H9 (cell line): Measurements from ENCODE around the gene TMEM59L. TPM values are rescaled to one million over a fixed set of nuclear protein-coding genes. Genes with fewer than 3 reads are reported as not detected.

ENCODE experiments used
- DNase-seq: peaks from one replicate; pipeline ENCODE4 v3.0.0-alpha.2; 2017
- H2AFZ ChIP-seq: one replicate; pipeline ENCODE4 v1.6.1; 2013; ENCODE audit warnings: mild to moderate bottlenecking, low read length, control low read depth, moderate library complexity
- H2AK5ac ChIP-seq: 2 replicates; pipeline ENCODE4 v1.6.1; 2013; ENCODE audit warnings: low read length, control low read depth, mixed read lengths; ENCODE audit not compliant: insufficient read length
- H2BK120ac ChIP-seq: one replicate; pipeline ENCODE4 v1.6.1; 2013; ENCODE audit warnings: low read depth, mild to moderate bottlenecking, low read length, control low read depth, inconsistent platforms; ENCODE audit not compliant: poor library complexity, severe bottlenecking
- H2BK12ac ChIP-seq: 2 replicates; pipeline ENCODE4 v1.6.1; 2013; ENCODE audit warnings: low read length, control low read depth, mixed read lengths, low read depth; ENCODE audit not compliant: insufficient read length
- H2BK15ac ChIP-seq: 2 replicates; pipeline ENCODE4 v1.6.1; 2013; ENCODE audit warnings: low read depth, low read length, control low read depth
- H2BK20ac ChIP-seq: one replicate; pipeline ENCODE4 v1.6.1; 2013; ENCODE audit warnings: low read depth, mild to moderate bottlenecking, low read length, control low read depth, inconsistent platforms; ENCODE audit not compliant: poor library complexity, severe bottlenecking
- H2BK5ac ChIP-seq: 2 replicates; pipeline ENCODE4 v1.6.1; 2013; ENCODE audit warnings: low read length, control low read depth, mixed read lengths; ENCODE audit not compliant: insufficient read length
- H3K14ac ChIP-seq: 2 replicates; pipeline ENCODE4 v1.6.1; 2013; ENCODE audit warnings: low read length, control low read depth; ENCODE audit not compliant: insufficient read depth
- H3K18ac ChIP-seq: 2 replicates; pipeline ENCODE4 v1.6.1; 2013; ENCODE audit warnings: low read depth, mild to moderate bottlenecking, mixed read lengths, low read length, control low read depth; ENCODE audit not compliant: insufficient read length
- H3K23ac ChIP-seq: 2 replicates; pipeline ENCODE4 v1.6.1; 2013; ENCODE audit warnings: low read length, control low read depth, mixed read lengths, low read depth; ENCODE audit not compliant: insufficient read length
- H3K23me2 ChIP-seq: 2 replicates; pipeline ENCODE4 v1.6.1; 2013; ENCODE audit warnings: low read depth, mild to moderate bottlenecking, mixed read lengths, low read length, control low read depth; ENCODE audit not compliant: insufficient read length, poor library complexity, severe bottlenecking
- H3K27ac ChIP-seq: 2 replicates; pipeline ENCODE4 v1.5.1; 2013; ENCODE audit warnings: low read length, control low read depth, mixed read lengths, low read depth; ENCODE audit not compliant: insufficient read length
- H3K27me3 ChIP-seq: 2 replicates; pipeline ENCODE4 v1.6.1; 2013; ENCODE audit warnings: low read length, control low read depth, inconsistent platforms; ENCODE audit not compliant: insufficient read depth
- H3K4ac ChIP-seq: 2 replicates; pipeline ENCODE4 v1.6.1; 2013; ENCODE audit warnings: low read depth, mild to moderate bottlenecking, control low read depth, inconsistent platforms, low read length, moderate library complexity
- H3K4me1 ChIP-seq: 2 replicates; pipeline ENCODE4 v1.6.1; 2013; ENCODE audit warnings: low read length, control low read depth, inconsistent platforms; ENCODE audit not compliant: insufficient read depth
- H3K4me2 ChIP-seq: 2 replicates; pipeline ENCODE4 v1.6.1; 2013; ENCODE audit warnings: low read length, control low read depth, mixed read lengths; ENCODE audit not compliant: insufficient read length, insufficient read depth
- H3K56ac ChIP-seq: 2 replicates; pipeline ENCODE4 v1.6.1; 2013; ENCODE audit warnings: low read depth, mild to moderate bottlenecking, mixed read lengths, low read length, control low read depth; ENCODE audit not compliant: insufficient read length
- H3K79me1 ChIP-seq: 2 replicates; pipeline ENCODE4 v1.6.1; 2013; ENCODE audit warnings: low read depth, mild to moderate bottlenecking, moderate library complexity, low read length, control low read depth, inconsistent platforms; ENCODE audit not compliant: insufficient read depth, poor library complexity, severe bottlenecking
- H3K79me2 ChIP-seq: 2 replicates; pipeline ENCODE4 v1.6.1; 2013; ENCODE audit warnings: low read length, control low read depth, inconsistent platforms; ENCODE audit not compliant: insufficient read depth
- H3K9ac ChIP-seq: 2 replicates; pipeline ENCODE4 v1.6.1; 2013; ENCODE audit warnings: low read length, control low read depth, mixed read lengths; ENCODE audit not compliant: insufficient read length; ENCODE audit errors: extremely low read depth
- H3K9me3 ChIP-seq: one replicate; pipeline ENCODE4 v1.6.1; 2013; ENCODE audit warnings: low read depth, low read length, inconsistent platforms; ENCODE audit not compliant: control insufficient read depth
- H3T11ph ChIP-seq: one replicate; pipeline ENCODE4 v1.6.1; 2013; ENCODE audit warnings: mild to moderate bottlenecking, low read length, control low read depth, inconsistent platforms
- H4K20me1 ChIP-seq: one replicate; pipeline ENCODE4 v1.6.1; 2013; ENCODE audit not compliant: control insufficient read depth, insufficient read length, insufficient read depth
- H4K5ac ChIP-seq: 2 replicates; pipeline ENCODE4 v1.6.1; 2013; ENCODE audit warnings: low read depth, mild to moderate bottlenecking, mixed read lengths, low read length, control low read depth; ENCODE audit not compliant: insufficient read length
- H4K8ac ChIP-seq: replicated peaks from 2 replicates; pipeline ENCODE4 v1.6.1; 2013; ENCODE audit warnings: low read length, control low read depth, mixed read lengths, low read depth; ENCODE audit not compliant: insufficient read length
- H4K91ac ChIP-seq: 2 replicates; pipeline ENCODE4 v1.6.1; 2013; ENCODE audit warnings: low read depth, mild to moderate bottlenecking, moderate library complexity, mixed read lengths, low read length, control low read depth; ENCODE audit not compliant: insufficient read length
- H3K27ac Mint-ChIP-seq, 3 experiments: 2 replicates in 2 of 3; 3 replicates in 1 of 3; pipeline ENCODE4 v1.8.0; 2020 to 2021; ENCODE audit warnings: mixed read lengths in 3 of 3, mild to moderate bottlenecking in 1 of 3, moderate library complexity in 1 of 3
- H3K27me3 Mint-ChIP-seq: 2 replicates; pipeline ENCODE4 v1.8.0; 2021; ENCODE audit warnings: low read depth, mild to moderate bottlenecking, moderate library complexity, mixed read lengths
- H3K36me3 Mint-ChIP-seq, 3 experiments: 2 replicates in 2 of 3; 3 replicates in 1 of 3; pipeline ENCODE4 v1.8.0; 2020 to 2021; ENCODE audit warnings: low read depth in 3 of 3, mixed read lengths in 3 of 3; ENCODE audit not compliant: insufficient read depth in 1 of 3
- H3K4me1 Mint-ChIP-seq, 2 experiments: 2 replicates each; pipeline ENCODE4 v1.8.0; 2020; ENCODE audit warnings: mixed read lengths in 2 of 2
- H3K4me3 Mint-ChIP-seq, 2 experiments: 2 replicates in 1 of 2; 3 replicates in 1 of 2; pipeline ENCODE4 v1.8.0; 2020 to 2021; ENCODE audit warnings: mild to moderate bottlenecking in 2 of 2, mixed read lengths in 2 of 2, moderate library complexity in 1 of 2
- H3K9me3 Mint-ChIP-seq, 2 experiments: 2 replicates in 1 of 2; 3 replicates in 1 of 2; pipeline ENCODE4 v1.8.0; 2020; ENCODE audit warnings: mild to moderate bottlenecking in 2 of 2, mixed read lengths in 2 of 2, moderate library complexity in 1 of 2
- CTCF ChIP-seq: fragments of 200-600 bp; sonication (generic); conservative IDR thresholded peaks from 3 replicates; pipeline ENCODE4 v1.8.0; 2021; ENCODE audit warnings: antibody characterized with exemption, mild to moderate bottlenecking
- WGBS: extraction: QIAGEN DNeasy Blood & Tissue Kit; methylation state at CpG from one replicate; pipeline ENCODE4 v1.1.7; 2013; ENCODE audit warnings: missing lambda C conversion rate, low lambda C conversion rate, mixed read lengths; ENCODE audit not compliant: insufficient read length; ENCODE audit errors: extremely low coverage; 5-methylcytosine and 5-hydroxymethylcytosine counted together
- total RNA-seq: library from RNA; stranded (reverse); gene quantifications from 2 replicates; pipeline ENCODE4 v1.2.1, GENCODE V29; 2021

TMEM59L gene
- total RNA-seq, 1 experiment from 2014 or later: 12.0 TPM

- DNase-seq: no peak
- Mint-ChIP-seq H3K9me3 (peaks cover 5 to 6% of the 10 kb centered on the region in 2 experiments; a peak in 4 of 5 replicates), H3K27ac (no peak overlapping the region), H3K4me3 (no peak overlapping the region), H3K4me1 (peaks cover 7 to 10% of the 10 kb centered on the region in 2 experiments), H3K27me3 (peaks cover 68% of the 10 kb centered on the region), H3K36me3 (peaks cover 0 to 7% (median 4%) of the 10 kb centered on the region in 3 experiments; a peak in 5 of 7 replicates)
- Histone ChIP-seq H4K5ac (no peak overlapping the region), H2BK120ac (no peak overlapping the region), H2BK15ac (no peak overlapping the region), H3K14ac (no peak overlapping the region), H3K23ac (no peak overlapping the region), H4K20me1 (no peaks in the 10 kb centered on the region), H4K91ac (no peak overlapping the region), H3K9ac (no peak overlapping the region), H3K4me1 (no peaks in the 10 kb centered on the region), H3K79me1 (no peaks in the 10 kb centered on the region), H2AK5ac (no peak overlapping the region), H3K56ac (no peak overlapping the region), H3K18ac (no peak overlapping the region), H3T11ph (no peak overlapping the region), H4K8ac (no peak overlapping the region), H2BK20ac (no peak overlapping the region), H3K27me3 (peaks cover 16% of the 10 kb centered on the region), H2BK12ac (no peak overlapping the region), H3K4me2 (no peak overlapping the region), H3K79me2 (no peaks in the 10 kb centered on the region), H3K27ac (no peak overlapping the region), H3K9me3 (no peaks in the 10 kb centered on the region), H3K4ac (no peak overlapping the region), H2BK5ac (no peak overlapping the region), H3K23me2 (peaks cover 2% of the 10 kb centered on the region), H2AFZ (no peak overlapping the region)
- WGBS: no CpG with 5 or more reads among the region's 13 CpGs
- TF ChIP-seq CTCF: no peak
Measured at GRCh38 chr19:18618236-18618635, 5.6 kb downstream of the TMEM59L start.
